NCI-H510A treated with DMSO at 0.1 percent for 48 hours (cell line): ENCODE measurements around the gene COL10A1.
"Not testable (repeated sequence)": the region's sequence is repeated elsewhere in the genome, so short reads cannot be mapped to it uniquely, and the experiment has no call there.

Source experiments
- DNase-seq: peaks from one replicate; lab custom pipeline; 2025; lab: John Stamatoyannopoulos, UW

COL10A1 gene

DNA sequence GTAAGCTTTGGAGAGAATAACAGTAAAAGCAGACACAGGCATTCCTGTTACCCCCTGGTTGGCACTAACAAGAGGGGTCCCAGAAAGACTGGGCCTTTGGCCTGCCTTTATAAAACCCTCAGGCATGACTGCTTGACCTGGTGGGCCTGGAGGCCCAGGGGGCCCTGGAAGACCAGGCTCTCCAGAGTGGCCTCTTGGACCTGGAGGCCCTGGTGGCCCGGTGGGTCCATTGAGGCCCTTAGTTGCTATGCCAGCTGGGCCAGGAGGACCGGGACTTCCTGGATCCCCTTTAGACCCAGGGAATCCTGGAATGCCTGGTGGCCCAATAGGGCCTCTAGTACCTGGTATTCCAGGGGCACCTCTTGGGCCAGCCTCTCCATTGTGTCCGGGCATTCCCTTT, 5.5 kb downstream of the COL10A1 start:
- no peak for DNase-seq

DNA sequence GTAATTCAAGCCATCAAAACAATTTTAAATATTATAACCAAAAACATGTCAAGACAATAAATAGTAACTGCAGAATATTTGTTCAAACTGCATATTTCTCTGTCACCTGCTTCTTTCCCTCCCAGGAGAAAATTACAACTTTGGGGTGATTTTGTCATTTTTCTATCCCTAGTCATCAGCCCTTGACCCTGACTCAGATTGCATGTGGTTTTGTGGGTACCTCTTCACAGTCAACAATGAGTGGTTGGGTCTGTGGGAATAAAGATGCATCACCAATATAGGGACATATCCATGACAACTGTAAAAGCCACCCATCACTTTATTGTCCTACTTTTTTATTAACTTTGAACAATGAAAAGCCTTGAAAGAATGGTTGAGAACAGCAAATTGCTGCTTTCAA, 7.3 kb downstream of the COL10A1 start:
- no peak for DNase-seq

DNA sequence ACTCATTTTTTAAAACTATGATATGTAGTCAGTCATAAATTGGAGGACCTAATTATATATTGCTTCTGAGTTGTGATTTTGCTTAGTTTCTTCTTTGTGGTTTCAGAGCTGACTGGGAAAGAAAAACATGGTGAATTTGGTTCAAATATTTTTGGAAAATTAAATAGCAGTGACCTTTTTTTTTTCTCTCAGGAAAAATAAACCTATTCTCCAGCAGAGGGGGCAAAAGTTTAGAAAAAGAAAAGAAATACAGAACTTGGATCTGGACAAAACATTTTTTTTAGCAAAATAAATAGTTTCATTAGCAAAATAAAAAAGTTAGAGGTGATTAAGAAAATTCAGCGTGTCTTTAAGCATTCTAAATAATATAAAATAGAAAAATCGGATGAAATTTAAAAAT, 10.2 kb downstream of the COL10A1 start:
- DNase-seq = no peak

DNA sequence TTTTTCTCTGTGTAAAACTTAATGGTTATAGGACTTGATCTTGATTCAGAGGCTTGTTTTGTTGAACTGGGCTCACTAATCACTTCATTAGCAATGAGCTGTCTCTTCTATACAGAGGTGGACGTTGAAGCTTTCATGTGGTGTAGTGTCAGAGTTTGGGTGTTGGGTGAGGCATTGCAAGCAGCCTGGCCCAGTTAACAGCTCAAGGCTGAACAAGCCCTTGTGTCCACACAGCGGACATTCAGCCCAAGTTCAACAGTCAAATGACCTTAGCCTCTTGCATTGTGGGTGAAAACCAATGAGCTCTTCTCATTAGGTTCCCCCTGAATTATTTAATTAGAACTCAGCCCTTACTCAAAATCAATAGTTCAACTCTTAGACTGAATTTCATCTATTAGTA, 12.5 kb downstream of the COL10A1 start:
- DNase-seq = no peak

DNA sequence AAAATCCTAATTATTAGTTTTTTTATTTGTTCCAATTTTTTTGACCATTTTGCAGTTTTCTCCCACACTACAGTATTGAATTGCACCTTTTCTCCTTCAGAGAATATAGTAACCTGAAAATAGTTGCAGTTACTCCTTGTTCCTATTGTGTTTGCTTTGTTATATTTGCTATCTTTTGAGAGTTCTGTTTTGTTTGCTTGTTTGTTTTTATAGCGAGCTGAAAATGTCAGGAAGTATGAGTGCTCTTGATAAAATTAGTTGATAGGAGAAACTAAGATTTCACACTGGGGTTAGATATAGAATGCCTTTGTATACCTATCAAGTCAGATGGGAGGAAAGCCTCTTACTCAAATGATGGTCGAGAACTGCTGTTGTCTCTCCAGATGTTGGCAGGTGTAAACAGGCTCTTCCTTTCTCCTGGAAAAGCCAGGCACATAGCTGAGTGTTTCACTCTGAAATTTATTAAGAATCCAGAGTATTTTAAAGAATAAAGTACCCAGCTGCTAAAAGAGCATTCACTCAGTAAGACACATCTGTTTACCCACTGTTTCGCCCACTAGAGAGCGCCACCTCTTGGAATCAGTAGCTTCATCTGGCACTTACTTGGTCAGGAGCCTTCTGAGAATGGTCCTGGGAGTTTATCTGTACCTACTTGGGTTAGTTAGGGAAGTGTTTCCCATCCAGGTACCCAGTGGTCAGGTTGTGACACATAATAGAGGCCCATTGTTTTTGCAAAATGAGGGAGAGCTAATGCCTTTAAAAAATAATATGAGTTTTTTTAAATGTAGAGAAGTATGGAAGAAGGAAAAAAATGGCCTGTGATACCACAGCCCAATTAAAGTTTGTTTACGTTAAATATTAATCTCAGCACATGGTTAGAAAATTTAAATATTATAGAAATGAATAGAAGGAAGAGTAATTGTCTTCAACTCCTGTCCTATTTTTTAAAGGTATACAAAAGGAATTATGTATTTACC, 14.1 kb downstream of the COL10A1 start:
- DNase-seq = peak; percentile 15

- no peak for DNase-seq
Observed at GRCh38 chr6:116108836-116109235, 17.1 kb downstream of the COL10A1 start.

DNA sequence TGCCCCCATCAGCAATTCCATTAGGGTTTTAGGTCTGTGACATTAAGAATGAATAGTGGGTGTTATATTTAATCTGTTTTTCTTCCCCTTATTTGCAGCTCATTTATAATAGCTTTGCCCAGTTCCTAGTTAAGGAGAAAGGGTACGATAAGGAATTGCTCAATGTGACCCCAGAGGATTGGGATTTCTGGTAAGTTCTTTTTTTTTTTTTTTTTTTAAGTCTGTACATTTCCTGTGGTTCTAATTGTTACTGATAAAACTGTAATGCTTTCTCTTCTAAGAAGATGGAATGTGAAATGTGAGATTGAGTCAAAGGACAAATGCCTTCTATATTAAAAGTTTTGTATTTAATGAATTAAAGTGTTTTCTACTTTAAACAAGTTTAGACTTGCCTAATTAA, 19.8 kb downstream of the COL10A1 start:
- no peak for DNase-seq

DNA sequence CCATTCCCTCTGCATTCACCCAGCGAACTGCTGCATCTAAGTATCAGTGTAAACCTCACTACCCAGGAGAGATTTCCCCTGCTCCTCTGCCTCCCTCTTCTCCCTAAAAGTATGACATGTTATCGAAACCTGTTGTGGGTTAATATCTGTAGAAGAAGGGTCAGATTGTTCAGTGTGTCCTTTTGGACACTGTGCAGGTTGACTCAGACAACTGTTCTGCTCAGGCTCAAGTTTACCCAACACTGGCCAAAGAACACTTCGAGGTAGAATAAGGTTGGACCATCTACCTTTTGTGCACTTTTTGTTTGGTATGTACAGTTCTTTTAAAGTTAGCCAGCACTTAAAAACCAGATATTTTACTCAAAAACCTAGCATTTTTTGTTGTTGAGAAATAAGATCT, 20.7 kb downstream of the COL10A1 start:
- DNase-seq = no peak

- no peak for DNase-seq
Observed at GRCh38 chr6:116104636-116105035, 21.3 kb downstream of the COL10A1 start.

GRCh38 chr6:116102873-116103272, 23.1 kb downstream of the COL10A1 start:
- no peak for DNase-seq

DNA sequence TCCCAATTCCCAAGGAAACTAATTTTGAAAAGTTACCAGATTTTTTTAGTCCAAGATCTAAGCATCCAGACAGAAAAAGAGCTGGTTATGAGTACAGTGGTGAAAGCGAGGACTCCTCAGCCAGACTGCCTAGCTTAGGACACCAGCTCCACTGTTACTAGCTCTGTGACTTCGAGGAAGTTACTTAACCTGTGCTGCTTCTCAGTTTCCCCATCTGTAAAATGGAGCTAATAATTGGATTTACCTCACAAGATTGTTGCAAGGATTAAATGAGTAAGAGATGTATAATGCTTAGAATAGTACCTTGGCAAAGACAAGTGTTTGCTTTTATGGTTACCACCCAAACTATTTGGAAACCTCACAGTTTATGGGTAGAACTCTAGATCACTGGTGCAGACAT, 24.1 kb downstream of the COL10A1 start:
- no peak for DNase-seq

DNA sequence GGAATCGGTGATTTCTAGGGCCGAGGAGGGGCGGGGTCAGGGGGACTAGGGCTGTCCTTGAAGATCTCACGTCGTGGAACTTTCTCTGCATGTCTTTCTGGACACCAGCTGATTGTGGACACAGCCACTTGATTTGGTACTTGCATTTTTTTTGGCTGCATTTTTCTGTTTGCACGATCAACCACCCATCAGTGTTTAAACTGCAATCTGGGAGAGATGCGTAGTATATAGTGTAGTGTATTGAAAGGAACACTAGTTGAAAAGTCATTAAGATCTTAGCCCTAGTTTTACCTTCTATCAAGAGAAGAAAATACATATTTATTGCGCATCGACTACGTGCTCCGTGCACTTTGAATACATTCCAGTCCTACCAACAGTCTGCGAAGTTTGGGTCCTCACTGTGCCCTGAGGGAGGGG, 24.6 kb downstream of the COL10A1 start:
- DNase-seq = no peak

DNA sequence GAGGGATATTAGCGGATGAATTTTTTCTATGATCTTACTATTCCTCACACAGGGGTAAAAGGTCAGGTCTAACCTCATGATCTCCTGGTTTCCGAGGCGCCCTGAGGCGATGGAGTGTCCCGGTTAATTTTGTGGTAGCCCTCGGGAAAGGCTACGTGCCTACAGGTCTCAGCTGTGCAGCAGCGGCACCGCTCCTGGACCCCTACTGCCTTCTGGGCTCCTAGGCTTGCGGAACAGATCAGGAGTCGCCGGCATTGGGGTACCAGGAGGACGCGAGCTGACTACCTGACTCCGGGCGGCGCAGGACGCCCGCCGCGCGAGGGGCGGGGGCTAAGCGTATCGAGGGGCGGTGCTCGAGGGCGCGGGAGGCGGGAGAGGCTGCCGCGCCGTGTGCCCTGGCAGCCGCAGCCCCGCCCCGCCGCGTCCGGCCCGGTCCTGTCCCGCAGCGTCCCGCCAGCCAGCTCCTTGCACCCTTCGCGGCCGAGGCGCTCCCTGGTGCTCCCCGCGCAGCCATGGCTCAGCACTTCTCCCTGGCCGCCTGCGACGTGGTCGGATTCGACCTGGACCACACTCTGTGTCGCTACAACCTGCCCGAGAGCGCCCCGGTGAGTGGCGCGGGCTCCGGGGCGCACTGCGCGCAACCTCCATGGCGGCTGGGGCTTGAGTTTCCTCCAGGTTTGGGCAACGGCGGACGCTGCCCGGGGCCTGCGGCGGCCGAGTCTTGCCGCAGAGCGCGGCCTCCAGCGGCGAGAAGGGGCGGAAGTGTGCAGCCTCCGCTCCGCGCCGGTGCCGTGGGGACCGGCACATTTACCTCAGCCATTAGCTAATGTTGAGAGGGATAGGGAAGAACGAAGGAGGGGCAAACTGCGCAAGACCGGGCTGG, 25.3 kb downstream of the COL10A1 start, which contains the start of gene NT5DC1:
NT5DC1 (plus strand) TSS at position 435 of the 883 bp plus-strand sequence; CDS start at position 513, 78 bp downstream.
- peak; percentile 53 for DNase-seq

GRCh38 chr6:116099036-116099435, 26.9 kb downstream of the COL10A1 start:
- DNase-seq = no peak

DNA sequence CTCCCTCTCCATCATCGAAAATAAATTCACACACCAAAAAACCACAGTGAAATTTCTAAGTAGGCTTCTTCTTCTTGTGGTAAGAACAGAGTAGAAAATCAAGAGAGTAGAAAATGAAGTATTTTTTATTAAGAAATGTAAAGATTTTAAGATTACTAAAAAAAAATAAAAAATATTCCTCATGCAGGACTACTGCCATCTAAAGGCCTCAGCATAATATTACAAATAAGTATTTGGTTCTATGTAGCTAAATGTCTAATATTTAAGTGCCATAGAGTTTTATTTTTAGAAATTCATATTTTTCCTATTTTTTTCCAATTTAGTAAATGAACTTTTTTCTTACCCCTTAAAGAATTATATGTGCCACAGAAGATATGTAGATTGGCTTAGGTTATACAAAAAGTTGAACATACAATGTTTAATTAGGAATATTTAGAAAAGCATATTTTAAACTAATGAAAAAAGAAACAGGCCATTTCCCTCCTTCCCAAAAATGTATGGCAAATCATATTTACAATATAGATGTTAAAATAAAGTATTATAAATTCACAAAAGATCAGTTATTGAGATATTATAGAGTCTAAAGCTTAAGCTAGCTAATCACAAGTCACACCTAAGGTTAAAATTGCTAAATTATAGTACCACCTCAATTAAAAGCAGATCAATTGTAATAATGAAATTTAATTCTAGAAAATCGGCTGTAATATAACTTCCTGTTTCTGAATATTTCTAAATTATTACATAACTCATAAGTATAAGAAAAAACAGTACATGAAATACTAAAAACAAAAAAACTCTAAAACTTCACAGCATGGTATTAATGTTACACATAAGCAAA, 28.7 kb downstream of the COL10A1 start:
- DNase-seq = no peak

DNA sequence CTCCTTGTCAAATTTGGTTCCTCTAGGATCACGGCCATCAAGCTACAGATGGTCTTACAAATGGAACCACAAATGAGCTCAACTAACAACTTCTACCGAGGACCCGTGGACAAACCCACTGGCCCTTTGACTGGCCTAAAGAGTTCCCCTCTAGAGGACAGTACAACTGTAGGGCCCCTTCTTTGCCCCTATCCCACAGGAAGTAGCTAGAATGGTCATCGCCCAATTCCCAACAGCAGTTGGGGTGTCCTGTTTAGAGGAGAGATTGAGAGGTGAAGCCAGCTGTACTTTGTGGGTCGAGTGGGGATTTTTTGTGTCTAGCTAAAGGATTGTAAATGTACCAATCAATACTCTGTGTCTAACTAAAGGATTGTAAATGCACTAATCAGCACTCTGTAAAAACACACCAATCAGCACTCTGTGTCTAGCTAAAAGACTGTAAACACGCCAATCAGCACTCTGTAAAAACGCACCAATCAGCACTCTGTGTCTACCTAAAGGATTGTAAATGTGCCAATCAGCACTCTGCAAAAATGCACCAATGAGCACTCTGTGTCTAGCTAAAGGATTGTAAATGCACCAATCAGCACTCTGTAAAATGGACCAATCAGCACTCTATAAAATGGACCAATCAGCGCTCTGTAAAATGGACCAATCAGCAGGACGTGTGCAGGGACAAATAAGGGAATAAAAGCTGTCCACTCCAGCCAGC, 29.7 kb downstream of the COL10A1 start:
- not testable (repeated sequence) for DNase-seq

DNA sequence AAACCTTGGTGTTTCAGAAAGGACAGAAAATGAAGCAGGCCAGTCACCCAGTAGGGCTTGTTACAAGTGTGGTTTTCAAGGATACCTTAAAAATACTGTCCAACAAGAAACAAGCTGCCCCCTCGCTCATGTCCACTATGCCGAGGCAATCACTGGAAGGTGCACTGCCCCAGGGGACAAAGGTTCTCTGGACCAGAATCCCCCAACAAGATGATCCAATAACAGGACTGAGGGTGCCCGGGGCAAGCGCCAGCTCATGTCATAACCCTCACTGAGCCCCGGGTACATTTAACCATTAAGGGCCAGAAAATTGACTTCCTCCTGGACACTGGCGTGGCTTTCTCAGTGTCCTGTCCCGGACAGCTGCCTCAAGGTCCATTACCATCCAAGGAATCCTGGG, 31.9 kb downstream of the COL10A1 start:
- DNase-seq = no peak

- no peak for DNase-seq
Observed at GRCh38 chr6:116090251-116090650, 35.7 kb downstream of the COL10A1 start.

DNA sequence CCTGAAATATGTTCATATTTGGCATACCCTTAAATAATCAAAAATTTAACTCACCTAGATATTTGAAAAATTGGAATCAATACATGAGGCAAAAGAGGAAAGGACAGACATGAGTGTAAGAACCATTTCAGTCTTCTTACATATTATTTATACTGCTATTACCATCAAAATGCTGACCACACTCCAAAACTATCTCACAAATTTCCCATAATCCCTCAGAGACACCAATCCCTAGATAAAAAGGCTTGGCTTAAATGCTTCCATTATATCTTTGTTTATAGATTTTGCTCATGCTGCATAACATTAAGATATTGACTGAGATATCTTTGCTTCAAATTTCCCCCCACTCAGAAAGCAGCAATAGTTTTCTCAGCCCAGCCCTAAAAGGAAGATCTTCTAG, 37.0 kb downstream of the COL10A1 start:
- DNase-seq = no peak

- no peak for DNase-seq
Observed at GRCh38 chr6:116087437-116088027, 38.4 kb downstream of the COL10A1 start.

DNA sequence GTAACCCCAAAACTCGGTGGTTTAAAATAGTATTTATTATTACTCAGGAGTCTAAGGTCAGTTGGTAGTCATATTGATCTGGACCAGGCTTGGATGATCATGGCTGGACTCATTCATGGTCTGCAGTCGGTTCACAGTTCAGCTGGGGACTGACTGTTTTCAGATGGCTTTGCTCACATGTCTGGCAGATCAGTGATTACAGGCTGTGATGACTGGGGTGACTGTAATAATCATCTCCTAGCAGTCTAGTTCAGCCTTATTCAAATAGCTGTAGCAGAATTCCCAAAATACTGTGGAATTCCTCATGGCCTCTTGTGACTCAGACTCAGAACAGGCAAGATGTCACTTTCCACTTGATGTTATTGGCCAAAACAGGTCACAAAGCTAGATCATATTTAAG, 41.6 kb downstream of the COL10A1 start:
- DNase-seq = no peak
